ENCODE results near the gene BPIFB3.
"Not testable (repeated sequence)": the region's sequence is repeated elsewhere in the genome, so short reads cannot be mapped to it uniquely, and the experiment has no call there.

The BPIFB3 gene

DNA sequence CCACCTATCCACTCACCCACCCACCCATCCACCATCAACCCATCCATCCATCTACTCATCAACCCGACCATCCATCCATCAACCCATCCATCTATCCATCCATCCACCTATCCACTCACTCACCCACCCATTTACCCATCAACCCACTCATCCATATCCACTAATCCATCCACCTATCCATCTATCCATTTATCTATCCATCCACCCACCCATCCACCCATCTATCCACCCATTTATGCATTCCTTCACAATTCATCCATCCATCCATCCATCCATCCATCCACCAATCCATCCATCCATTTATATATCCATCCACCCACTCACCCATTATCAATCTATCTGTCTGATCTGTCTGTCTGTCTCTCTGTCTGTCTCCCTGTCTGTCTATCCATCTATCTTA, 39.9 kb downstream of the BPIFB3 start:
- DNase-seq: no peak

DNA sequence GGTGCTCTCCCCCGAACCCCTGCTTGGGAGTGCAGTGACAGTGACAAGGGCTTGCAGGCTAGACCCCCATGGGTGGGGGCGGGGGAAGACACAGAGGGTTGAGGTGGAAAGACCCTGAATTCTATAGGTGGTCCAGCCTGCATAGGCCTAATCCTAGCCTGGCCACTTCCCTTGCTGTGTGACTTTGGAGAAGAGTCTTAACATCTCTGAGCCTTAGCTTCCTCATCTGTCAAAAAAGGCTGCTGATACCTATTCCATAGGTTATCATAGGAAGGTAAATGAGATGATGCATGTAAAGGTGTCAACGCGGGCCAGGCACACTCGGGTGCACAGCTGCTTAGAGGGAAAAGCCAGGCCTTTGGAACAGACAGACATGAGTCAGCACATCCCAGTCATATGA, 41.5 kb downstream of the BPIFB3 start:
- DNase-seq: no peak

DNA sequence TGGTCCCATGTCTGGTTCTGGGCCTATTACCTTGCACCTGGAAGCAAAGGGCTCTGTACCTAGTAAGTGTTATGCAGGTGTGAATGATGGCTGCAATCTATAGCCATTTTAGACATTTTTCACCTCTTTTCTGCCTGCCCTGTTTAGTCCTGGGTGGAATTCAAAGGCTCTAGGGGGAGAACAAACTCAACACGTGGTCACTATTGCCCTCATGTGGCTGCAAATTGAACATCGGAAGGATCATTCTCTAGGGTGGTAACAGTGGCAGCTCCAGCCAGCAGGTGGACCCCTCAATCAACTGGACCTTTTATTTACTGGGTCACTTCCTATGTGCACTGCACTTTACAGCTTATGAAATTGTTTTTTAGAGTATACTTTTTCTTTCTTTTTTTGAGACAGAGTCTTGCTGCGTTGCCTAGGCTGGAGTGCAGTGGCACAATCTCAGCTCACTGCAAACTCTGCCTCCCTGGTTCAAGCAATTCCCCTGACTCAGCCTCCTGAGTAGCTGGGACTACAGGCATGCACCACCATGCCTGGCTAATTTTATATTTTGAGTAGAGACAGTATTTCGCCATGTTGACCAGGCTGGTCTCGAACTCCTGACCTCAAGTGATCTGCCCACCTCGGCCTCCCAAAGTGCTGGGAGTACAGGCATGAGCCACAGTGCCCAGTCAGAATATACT, 42.3 kb downstream of the BPIFB3 start:
- peak; percentile 32 for DNase-seq

DNA sequence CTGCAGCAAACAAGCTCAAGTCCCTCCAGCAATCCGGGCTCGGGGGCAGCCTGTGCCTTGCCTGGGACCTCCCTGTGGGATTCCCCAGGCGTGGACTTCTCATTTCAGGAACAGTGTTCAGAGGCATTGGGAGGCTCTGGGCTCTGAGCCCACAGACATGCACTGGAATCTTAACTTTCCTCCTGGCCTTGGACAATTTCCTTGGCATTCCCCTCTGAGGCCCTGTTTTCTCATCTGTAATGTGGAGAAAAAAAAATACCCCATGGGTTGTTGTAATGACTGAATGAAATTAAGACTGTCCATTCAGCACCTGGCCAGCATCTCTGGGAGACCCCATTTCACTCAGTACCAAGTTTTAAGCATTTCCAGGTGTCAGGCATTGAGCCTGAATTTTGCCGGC, 43.3 kb downstream of the BPIFB3 start:
- DNase-seq: no peak

DNA sequence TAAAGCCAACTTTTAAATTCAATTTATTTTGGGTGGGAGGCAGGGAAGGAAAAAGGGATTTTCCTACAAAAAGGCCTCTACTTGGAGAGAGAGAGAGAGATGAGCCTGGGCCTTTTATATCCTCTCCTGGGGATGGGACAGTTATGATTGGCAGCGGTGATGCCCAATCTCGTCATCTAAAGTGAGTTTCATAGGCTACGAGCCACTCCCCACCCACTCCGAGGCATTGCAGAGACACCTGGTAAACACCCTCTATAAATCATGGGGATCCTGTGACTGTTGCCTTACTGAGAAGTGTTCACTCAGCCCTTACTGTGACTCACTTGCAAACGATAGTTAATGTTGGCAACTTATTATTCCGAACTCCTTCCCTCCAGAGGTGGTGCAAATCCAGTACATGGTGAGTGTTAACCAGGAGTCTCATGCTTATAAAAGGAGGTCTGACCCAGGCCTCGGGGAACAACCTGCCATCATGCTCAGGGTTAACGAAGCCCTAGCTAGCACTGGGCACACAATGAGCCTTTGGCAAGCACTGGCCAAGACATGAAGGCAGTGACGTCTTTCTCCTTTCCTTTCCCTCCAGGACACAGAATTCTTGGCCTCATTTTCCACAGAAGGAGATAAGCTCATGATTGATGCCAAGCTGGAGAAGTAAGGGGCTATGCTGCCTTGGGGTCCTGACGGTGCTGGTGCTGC, 46.3 kb downstream of the BPIFB3 start:
- no peak for DNase-seq

DNA sequence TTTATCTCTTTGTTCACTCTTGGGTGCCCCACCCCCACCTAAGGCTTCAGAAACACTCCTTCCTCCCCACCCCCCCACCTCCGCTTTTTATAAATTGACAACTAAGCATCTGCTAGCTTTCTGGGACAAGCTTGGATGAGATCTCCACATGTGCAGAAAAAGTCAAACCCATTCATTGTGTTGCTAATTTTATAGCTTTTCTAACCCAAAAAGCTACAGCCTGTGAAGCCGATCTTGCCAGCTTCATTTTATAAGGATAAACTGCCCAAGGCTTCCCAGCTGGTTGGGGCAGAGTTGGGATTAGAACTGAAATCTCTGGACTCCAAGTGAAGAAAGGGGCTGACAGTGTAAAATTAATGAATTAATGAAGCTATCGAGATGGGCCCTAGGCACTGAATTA, 49.9 kb downstream of the BPIFB3 start:
- no peak for DNase-seq

DNA sequence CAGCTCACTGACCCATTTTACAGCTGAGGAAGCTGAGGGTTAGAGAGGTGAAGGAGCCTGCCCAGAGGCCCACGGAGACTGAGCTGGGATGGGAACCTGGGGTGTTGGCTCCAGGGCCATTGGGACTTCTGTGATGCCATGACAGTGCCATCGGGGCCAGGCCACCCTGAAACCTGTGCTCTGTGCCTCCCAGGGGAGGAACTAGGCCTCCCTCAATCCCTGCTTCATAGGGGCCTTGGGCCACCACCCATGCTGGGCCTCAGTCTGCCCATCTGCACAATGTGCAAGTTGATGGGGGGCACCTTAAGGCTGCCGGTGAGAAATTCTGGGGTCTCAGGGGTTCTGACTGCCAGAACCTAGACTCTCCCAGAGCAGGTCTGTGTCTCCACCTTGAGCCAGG, 50.6 kb downstream of the BPIFB3 start:
- no peak for DNase-seq

DNA sequence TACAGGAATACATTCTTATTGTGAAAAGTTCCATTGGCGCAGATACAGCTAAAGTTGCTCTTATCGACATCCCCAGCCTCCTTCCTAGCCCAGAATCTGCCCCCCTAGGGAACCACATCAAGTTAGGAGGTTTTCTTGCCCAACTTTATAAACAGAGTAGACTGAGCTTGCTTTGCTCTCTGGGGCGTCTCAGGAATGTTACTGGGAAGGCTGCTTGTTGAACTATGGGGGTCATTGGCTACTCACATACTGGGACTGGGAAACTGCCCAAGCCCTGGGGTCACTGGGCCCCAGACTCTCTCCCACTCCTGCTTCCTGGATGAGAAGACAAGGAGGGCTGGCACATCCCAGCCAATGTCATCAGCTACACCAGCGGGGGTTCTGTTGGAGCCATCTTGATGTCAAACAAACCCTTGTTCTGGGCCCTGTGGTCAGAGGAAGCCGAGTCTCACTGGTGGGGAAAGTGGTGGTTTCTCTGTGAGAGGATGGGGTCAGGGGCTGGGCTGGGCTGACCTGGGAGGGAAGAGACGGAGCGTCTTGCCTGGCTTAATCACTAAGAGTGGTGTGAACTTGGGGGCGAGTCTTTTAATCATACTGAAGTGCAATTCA, 51.7 kb downstream of the BPIFB3 start:
- no peak for DNase-seq

DNA sequence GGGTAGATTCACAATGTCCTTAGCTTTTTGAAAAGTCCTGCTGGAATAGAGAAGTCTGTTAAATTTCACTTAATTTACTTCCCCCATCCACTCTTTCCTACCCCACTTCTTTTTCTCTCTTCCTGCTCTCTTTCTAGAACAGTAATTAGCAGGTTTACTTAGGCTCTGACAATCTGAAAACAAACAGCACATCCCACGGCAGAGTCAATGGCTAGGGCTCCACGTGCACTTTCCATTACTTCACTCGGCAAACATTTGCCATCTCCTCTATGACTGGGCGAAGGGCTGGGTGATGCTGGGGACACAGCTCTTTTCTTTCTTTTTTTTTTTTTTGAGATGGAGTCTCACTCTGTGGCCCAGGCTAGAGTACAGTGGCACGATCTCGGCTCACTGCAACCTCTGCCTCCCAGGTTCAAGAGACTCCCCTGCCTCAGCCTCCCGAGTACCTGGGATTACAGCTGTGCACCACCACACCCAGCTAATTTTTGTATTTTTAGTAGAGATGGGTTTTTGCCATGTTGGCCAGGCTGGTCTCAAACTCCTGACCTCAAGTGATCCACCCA, 52.4 kb downstream of the BPIFB3 start:
- DNase-seq: not testable (repeated sequence)

DNA sequence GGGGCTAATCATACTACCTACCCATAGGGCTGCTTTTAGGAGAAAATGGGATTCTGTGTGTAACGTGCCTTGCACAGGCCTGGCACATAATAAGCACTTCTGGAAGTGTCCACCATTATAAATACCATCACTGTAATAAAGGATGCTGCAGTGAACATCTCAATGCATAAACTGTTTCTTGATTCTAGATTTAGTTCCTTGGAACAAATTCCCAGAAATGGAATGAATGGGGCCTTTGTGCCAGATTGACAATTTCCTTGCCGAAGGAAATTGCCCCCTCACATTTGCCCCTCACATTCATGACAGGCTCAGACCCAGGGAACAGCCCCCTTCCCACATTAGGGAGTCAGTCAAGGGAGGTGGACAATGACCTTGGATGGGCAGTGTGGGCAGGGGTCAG, 55.0 kb downstream of the BPIFB3 start:
- no peak for DNase-seq

DNA sequence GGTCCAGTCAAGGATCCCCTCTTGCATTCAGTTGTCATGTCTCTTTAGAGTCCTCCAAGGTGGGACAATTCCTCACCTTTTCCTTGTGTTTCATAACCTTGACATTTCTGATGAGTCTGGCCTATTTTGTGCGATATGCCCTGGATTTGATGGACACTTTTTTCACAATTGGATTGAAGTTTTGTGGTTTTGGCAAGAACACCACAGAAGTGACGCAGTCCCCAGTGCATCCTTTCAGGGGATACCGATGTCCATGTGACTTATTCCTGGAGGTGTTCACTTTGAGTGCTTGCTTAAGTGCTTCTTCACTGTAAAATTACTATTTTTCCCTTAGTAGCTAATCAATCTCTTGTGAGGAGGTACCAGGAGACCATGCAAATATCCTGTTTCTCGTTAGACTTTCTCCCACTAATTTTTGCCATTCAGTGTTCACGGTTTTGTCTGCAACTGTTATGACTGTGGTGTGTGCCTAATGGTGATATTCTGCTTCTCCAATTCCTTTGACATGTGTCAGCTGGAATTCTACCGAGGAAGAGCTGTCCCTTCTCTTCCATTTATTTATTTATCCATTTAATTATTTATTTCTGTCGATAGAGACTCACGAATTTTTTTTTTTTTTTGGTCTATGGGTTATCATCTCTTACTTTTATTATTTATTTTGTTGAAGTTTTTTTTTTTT, 56.6 kb downstream of the BPIFB3 start:
- no peak for DNase-seq

DNA sequence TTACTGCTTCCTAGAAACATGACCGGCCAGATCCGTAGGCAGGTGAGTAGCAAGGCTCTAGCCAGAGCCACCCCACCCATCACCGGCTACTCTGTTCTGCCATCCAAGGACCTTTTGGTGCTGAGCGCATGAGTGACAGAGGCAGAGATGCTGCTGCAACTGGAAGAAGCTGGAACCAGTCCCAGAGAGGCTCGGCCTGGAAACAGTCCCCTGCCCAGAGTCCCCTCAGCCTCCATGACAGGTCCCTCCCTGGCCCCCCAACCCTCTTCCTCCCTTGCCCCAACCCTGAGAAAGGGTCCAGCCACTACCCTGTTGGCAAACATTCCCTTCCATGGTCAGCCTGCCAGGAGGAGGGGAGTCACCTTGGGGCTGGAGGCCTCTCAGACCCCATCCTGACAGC, 57.6 kb downstream of the BPIFB3 start:
- no peak for DNase-seq

DNA sequence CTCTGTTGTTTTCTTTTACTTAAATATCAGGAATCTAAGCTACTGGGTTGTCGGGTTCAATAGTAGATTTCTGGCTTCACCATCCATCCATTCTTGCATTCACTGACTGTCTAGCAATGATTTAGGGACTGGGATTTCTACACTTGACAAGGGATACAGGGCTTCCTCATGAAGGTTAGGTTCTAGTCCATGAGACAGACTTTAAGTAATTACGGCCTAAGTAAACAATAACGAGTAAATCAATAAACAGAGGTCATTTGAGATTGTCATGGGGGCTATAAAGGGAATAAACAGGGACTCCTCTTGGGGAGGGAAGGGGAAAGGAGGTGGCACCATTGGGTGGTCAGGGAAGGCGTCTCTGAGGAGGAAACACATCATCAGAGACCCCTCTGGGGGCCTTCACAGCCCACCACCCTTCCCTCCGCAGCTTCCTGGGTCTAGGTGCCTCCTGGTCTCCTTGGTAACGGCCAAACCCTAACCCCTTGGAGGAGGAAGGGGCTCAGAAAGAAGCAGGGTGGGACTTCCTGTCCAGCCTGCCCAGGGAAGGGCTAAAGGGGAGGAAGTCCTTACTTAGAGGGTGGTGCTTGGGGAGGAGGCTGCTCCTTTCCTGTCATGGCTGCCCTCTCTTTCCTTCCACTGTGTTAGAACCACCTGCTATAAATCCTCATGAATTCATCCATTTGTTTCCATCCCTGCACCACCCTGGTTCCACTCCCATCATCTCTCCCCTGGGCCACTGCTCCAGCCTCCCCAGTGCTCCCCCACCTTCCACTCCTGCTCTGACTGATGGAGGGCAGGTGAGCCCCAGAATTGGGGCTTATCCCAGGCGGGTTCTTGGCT, 59.1 kb downstream of the BPIFB3 start:
- DNase-seq: no peak

DNA sequence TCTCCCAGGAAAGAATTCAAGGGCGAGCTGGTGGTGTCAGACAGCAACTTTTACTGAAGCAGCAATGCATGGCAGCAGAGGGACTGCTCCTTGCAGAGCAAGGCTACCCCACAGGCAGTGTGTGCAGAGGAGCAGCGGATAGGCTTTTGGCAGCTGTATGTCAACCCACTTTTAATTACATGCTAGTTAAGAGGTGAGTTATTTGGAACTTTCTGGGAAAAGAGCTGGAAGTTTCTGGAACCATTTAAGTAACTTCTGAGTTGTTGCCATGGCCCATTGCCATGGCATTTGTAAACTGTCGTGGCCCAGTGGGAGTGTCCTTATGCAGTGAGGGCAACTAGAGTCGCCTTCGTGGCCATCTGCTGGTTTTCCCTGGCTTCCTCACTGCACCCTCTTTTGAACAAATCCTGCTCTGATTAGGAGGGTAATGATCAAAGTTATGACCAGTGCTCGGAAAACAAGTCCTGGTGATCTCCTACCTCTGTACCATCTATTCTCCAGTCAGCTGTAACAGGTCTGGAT, 59.7 kb downstream of the BPIFB3 start:
- no peak for DNase-seq

DNA sequence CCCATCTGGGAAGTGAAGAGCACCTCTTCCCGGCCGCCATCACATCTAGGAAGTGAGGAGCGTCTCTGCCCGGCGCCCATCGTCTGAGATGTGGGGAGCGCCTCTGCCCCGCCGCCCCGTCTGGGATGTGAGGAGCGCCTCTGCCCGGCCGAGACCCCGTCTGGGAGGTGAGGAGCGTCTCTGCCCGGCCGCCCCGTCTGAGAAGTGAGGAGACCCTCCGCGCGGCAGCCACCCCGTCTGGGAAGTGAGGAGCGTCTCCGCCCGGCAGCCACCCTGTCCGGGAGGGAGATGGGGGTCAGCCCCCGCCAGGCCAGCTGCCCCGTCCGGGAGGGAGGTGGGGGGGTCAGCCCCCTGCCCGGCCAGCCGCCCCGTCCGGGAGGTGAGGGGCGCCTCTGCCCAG, 61.8 kb downstream of the BPIFB3 start:
- not testable (repeated sequence) for DNase-seq

DNA sequence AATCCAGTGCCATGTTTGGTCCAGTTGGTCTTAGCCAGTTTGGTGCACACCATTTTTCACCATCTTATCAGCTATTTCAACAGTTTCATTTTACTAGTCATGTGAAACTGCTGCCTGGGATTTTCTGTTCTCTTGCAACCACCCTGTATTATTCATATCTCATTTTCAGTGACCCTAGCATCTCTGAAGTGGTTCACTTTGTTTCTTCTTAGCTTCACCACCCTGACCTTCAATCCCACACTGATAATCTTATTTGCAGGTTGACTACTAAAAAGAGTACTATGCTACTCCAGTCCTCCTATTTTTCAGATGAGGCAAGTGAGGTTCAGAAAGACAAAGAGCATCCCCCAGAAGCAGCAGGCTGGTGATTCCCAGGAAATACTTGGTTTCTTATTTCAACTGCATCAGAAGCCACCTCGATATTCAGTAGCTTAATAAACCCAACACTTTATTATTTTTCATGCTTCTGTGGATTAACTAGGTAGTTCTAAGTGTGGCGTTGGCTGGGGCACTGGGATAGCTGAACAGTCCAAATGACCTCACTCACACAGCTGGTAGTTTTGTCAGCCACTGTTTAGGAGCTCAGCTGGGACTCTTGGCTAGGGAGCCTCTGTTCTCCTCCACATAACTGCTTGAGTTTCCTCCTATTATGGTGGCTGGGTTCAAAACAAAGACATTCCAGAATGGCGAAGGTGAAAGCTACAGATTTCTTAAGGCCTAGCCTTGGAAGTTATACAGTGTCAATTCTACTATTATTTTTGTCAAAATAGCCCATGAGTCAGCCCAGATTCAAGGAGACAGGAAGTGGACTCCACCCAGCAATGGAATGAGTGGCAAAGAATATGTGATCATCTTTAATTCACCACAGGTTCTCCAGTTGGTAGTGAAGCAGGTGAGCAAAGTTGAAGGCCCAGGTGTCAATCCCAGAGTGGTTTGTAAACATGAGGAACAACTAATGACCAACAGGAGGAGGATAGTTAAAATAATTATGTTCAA, 66.3 kb downstream of the BPIFB3 start:
- no peak for DNase-seq

DNA sequence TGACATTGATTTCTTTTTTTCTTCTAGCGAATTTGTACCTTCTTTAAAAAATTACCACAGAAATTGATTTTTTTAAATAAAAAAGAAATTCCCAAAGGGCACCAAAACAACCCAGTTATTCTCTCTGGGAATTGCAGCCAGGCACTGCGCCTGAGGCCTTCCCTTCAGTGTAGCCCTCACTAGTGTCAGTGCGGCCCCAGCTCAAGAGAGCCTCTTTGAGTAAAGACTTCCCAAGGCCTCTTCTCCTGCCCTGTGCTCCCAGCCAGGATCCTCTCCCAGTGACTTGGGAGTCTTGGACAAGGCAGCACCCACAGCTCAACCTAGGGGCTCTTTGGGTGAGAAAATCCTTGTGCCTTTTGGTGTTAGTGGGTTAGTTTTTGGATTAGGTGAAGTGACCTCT, 67.2 kb downstream of the BPIFB3 start:
- no peak for DNase-seq

DNA sequence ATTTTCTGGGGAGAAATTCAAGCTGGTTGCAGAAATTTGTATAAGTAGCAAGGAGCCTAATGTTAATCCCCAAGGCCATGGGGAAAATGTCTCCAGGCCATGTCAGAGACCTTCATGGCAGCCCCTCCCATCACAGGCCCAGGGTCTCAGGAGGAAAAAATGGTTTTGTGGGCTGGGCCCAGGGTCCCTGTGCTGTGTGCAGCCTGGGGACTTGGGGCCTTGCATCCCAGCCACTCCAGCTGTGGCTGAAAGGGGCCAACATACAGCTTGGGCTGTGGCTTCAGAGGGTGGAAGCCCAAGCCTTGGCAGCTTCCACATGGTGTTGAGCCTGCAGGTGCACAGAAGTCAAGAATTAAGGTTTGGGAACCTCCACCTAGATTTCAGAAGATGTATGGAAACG, 68.6 kb downstream of the BPIFB3 start:
- DNase-seq: not testable (repeated sequence)
